HUDEP-2 (cell line): ENCODE data around the gene ZBTB20.

Experiments used
- DNase-seq, 76 experiments: peaks; one replicate each; lab custom pipeline; 2025; ENCODE audit not compliant: unreplicated experiment in 76 of 76; lab: John Stamatoyannopoulos, UW

The ZBTB20 gene

GRCh38 chr3:114727373-114727772 is 419.7 kb downstream of the ZBTB20 start:
- no peak for DNase-seq

GRCh38 chr3:114725966-114726365 is 421.1 kb downstream of the ZBTB20 start:
- no peak for DNase-seq

GRCh38 chr3:114722530-114722929 is 424.6 kb downstream of the ZBTB20 start:
- no peak for DNase-seq

GRCh38 chr3:114721864-114722263 is 425.2 kb downstream of the ZBTB20 start:
- no peak for DNase-seq

- no peak for DNase-seq
Measured at GRCh38 chr3:114721209-114721608, 425.9 kb downstream of the ZBTB20 start.

- DNase-seq: no peak
Measured at GRCh38 chr3:114718898-114719210, 428.2 kb downstream of the ZBTB20 start.

- no peak for DNase-seq
Measured at GRCh38 chr3:114718071-114718897, 428.8 kb downstream of the ZBTB20 start.

GRCh38 chr3:114716916-114717315 is 430.2 kb downstream of the ZBTB20 start:
- DNase-seq: no peak

GRCh38 chr3:114716126-114716525 is 431.0 kb downstream of the ZBTB20 start:
- no peak for DNase-seq

- DNase-seq: no peak
Measured at GRCh38 chr3:114714957-114715460, 432.1 kb downstream of the ZBTB20 start.

GRCh38 chr3:114714237-114714636 is 432.9 kb downstream of the ZBTB20 start:
- no peak for DNase-seq

- DNase-seq: no peak
Measured at GRCh38 chr3:114712728-114713492, 434.2 kb downstream of the ZBTB20 start.

- no peak for DNase-seq
Measured at GRCh38 chr3:114711321-114711886, 435.7 kb downstream of the ZBTB20 start.

GRCh38 chr3:114709102-114709501 is 438.0 kb downstream of the ZBTB20 start:
- no peak for DNase-seq

GRCh38 chr3:114707252-114707860 is 439.7 kb downstream of the ZBTB20 start:
- no peak for DNase-seq

- peak in 2 of 76 experiments; percentile 2 to 14 for DNase-seq
Measured at GRCh38 chr3:114706591-114707232, 440.4 kb downstream of the ZBTB20 start.

GRCh38 chr3:114700637-114701234 is 446.4 kb downstream of the ZBTB20 start:
- DNase-seq: no peak

GRCh38 chr3:114698146-114699105 is 448.7 kb downstream of the ZBTB20 start:
- no peak for DNase-seq

GRCh38 chr3:114697401-114697800 is 449.7 kb downstream of the ZBTB20 start:
- no peak for DNase-seq
